Osteoblast (primary cell): Measurements from ENCODE around the gene C11orf42. TPM values are rescaled to one million over a fixed set of nuclear protein-coding genes. Genes with fewer than 3 reads are reported as not detected.

ENCODE experiments used
- DNase-seq: peaks from one replicate; pipeline ENCODE4 v3.0.0; 2011; ENCODE audit warnings: low spot score, mixed read lengths; ENCODE audit not compliant: insufficient read length; ENCODE audit errors: missing footprints
- H2AFZ ChIP-seq: 2 replicates; pipeline ENCODE4 v1.6.0; 2011; ENCODE audit warnings: mild to moderate bottlenecking, low read length
- H3K27ac ChIP-seq: 2 replicates; pipeline ENCODE4 v1.5.1; 2011; ENCODE audit warnings: mild to moderate bottlenecking, low read depth, low read length, moderate library complexity
- H3K27me3 ChIP-seq: 2 replicates; pipeline ENCODE4 v1.6.0; 2012; ENCODE audit warnings: mild to moderate bottlenecking, control low read depth, inconsistent platforms, low read length, moderate library complexity; ENCODE audit not compliant: insufficient read depth
- H3K36me3 ChIP-seq: 2 replicates; pipeline ENCODE4 v1.5.1; 2011; ENCODE audit warnings: mild to moderate bottlenecking, low read length, control low read depth, moderate library complexity; ENCODE audit not compliant: insufficient read depth
- H3K4me1 ChIP-seq: 2 replicates; pipeline ENCODE4 v1.5.1; 2011; ENCODE audit warnings: mild to moderate bottlenecking, low read length, control low read depth, moderate library complexity; ENCODE audit not compliant: insufficient read depth
- H3K4me2 ChIP-seq: 2 replicates; pipeline ENCODE4 v1.6.0; 2011; ENCODE audit warnings: mild to moderate bottlenecking, low read length; ENCODE audit not compliant: insufficient read depth
- H3K4me3 ChIP-seq: fragments of 200-600 bp; sonication (generic); 3 replicates; pipeline ENCODE4 v1.5.1; 2012; ENCODE audit warnings: mild to moderate bottlenecking, low read length, inconsistent platforms; ENCODE audit not compliant: insufficient read depth
- H3K79me2 ChIP-seq: 2 replicates; pipeline ENCODE4 v1.6.0; 2012; ENCODE audit warnings: mild to moderate bottlenecking, low read length, control low read depth, inconsistent platforms; ENCODE audit not compliant: insufficient read depth
- H3K9me3 ChIP-seq: 2 replicates; pipeline ENCODE4 v1.5.1; 2011; ENCODE audit warnings: low read depth, low read length, control low read depth
- H4K20me1 ChIP-seq: 2 replicates; pipeline ENCODE4 v1.6.0; 2012; ENCODE audit warnings: mild to moderate bottlenecking, low read length, control low read depth; ENCODE audit not compliant: insufficient read depth
- CTCF ChIP-seq: IDR thresholded peaks from 2 replicates; pipeline ENCODE4 v1.5.1; 2011; ENCODE audit warnings: mild to moderate bottlenecking, low read depth, low read length, moderate library complexity; ENCODE audit errors: extremely low read depth
- total RNA-seq: library from RNA; depleted of rRNA; stranded (reverse); fragments of >200 nt; gene quantifications from 2 replicates; pipeline ENCODE4 v1.2.3, GENCODE V29; 2012

The C11orf42 gene
- not detected in 2 replicates for total RNA-seq

GRCh38 chr11:6205366-6205765 is at the start of gene C11orf42:
Gene C11orf42, plus strand, starts transcription at chr11:6205557. Its CDS starts 59 bp downstream, at chr11:6205616.
- H3K79me2 ChIP-seq = no peaks in the 10 kb centered on the region
- peaks cover 12% of the 10 kb centered on the region for H3K36me3 ChIP-seq
- H3K4me3 ChIP-seq = no peak within 1 kb of the TSS
- H3K27ac ChIP-seq = no peak within 1 kb of the TSS
- no peaks in the 10 kb centered on the region for H3K9me3 ChIP-seq
- H3K4me1 ChIP-seq = no peaks in the 10 kb centered on the region
- H3K27me3 ChIP-seq = no peaks in the 10 kb centered on the region
- no peak within 1 kb of the TSS for H2AFZ ChIP-seq
- peaks cover 3% of the 10 kb centered on the region for H4K20me1 ChIP-seq
- DNase-seq = no peak
- TF ChIP-seq CTCF = no peak
- no peak within 1 kb of the TSS for H3K4me2 ChIP-seq

GRCh38 chr11:6156628-6157359 is 48.6 kb upstream of the C11orf42 start:
- Histone ChIP-seq H3K4me2 (no peak overlapping the region), H2AFZ (no peak overlapping the region), H3K79me2 (no peaks in the 10 kb centered on the region), H3K4me1 (no peaks in the 10 kb centered on the region), H3K27me3 (no peaks in the 10 kb centered on the region), H3K36me3 (no peaks in the 10 kb centered on the region), H3K4me3 (no peak overlapping the region), H3K27ac (no peak overlapping the region), H3K9me3 (no peaks in the 10 kb centered on the region), H4K20me1 (no peaks in the 10 kb centered on the region)
- no peak for DNase-seq
- TF ChIP-seq CTCF = no peak

- H3K79me2 ChIP-seq = no peaks in the 10 kb centered on the region
- no peak within 1 kb of the TSS for H2AFZ ChIP-seq
- no peak within 1 kb of the TSS for H3K4me2 ChIP-seq
- no peak for TF ChIP-seq CTCF
- H3K27me3 ChIP-seq = no peaks in the 10 kb centered on the region
- no peaks in the 10 kb centered on the region for H3K9me3 ChIP-seq
- no peaks in the 10 kb centered on the region for H4K20me1 ChIP-seq
- no peak within 1 kb of the TSS for H3K4me3 ChIP-seq
- no peak for DNase-seq
- H3K27ac ChIP-seq = no peak within 1 kb of the TSS
- no peaks in the 10 kb centered on the region for H3K36me3 ChIP-seq
- H3K4me1 ChIP-seq = no peaks in the 10 kb centered on the region
These were observed 35.1 kb upstream of the C11orf42 start, which contains the start of gene OR52B2 for GRCh38 chr11:6170226-6170625. Gene OR52B2, minus strand, starts transcription at chr11:6170326. Its CDS starts 0 bp downstream, at chr11:6170326.

- no peaks in the 10 kb centered on the region for H3K4me1 ChIP-seq
- DNase-seq = no peak
- H3K9me3 ChIP-seq = no peaks in the 10 kb centered on the region
- H4K20me1 ChIP-seq = no peaks in the 10 kb centered on the region
- H2AFZ ChIP-seq = no peak overlapping the region
- H3K4me3 ChIP-seq = no peak overlapping the region
- TF ChIP-seq CTCF = no peak
- H3K79me2 ChIP-seq = no peaks in the 10 kb centered on the region
- no peak overlapping the region for H3K27ac ChIP-seq
- no peaks in the 10 kb centered on the region for H3K36me3 ChIP-seq
- H3K4me2 ChIP-seq = no peak overlapping the region
- H3K27me3 ChIP-seq = no peaks in the 10 kb centered on the region
These were observed 29.9 kb upstream of the C11orf42 start for GRCh38 chr11:6175440-6175839.
